ENCODE measurements around the gene WRAP73. TPM values are rescaled to one million over a fixed set of nuclear protein-coding genes. Genes with fewer than 3 reads are reported as not detected.

WRAP73 gene
- total RNA-seq, 3 donors from 2014 or later (not counting 1 experiment from before 2014, with no cell fraction given): 27.8 to 35.4 (median 30.1) TPM

DNA sequence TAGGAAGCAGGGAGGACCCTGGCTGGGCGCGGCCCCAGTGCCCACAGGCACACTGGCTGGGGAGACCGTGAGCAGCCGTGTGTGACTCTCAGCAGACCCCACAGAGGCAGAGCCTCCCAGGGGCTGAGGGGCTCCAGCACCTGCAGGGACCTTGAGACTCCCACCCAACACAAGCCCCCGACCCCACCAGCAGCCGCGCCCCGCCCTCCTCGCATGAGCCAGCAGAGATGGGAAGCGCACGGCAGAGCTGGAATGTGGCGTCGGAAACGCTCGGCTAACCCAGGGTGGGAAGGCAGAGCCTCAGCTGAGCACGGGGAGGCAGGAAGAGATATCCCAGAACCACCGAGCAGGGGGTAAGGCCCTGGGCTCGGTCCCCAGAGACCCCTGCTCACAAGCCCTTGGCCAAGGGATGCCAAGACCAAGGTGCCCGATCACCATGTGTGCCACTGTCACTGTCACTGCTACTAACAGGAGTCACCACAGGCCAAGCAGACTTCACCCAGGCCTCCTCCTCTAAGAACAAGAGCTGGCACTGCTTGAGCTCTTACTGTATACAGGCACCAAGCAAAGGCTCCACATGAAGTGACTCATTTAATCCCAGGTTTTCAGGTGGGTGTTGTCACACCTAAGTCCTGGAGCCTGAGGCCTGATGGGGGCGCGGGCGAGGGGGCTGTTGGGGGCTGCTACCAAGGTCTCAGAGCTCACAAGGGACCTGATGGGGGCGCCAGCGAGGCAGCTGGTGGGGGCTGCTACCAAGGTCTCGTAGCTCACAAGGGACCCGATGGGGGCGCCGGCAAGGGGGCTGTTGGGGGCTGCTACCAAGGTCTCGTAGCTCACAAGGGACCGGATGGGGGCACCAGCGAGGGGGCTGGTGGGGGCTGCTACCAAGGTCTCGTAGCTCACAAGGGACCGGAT, 58.7 kb downstream of the WRAP73 start:
- 94% methylated on average over 31 of the region's 33 CpGs for WGBS (ENCODE audit: insufficient coverage)
- intact Hi-C loops (cut with micrococcal nuclease): no loop called here
- H3K9me3 ChIP-seq (ENCODE audit: control insufficient read depth, insufficient read depth, low read length): no peaks in the 10 kb centered on the region
- no peaks in the 10 kb centered on the region for H3K4me1 ChIP-seq (ENCODE audit: control insufficient read depth, insufficient read depth, low read length)
- Mint-ChIP-seq H3K27ac (no peak overlapping the region), H3K4me1 (peaks cover 0 to 25% of the 10 kb centered on the region in 2 donors), H3K9me3 (no peaks in the 10 kb centered on the region), H3K4me3 (no peak overlapping the region), H3K27me3 (ENCODE audit: low read depth in 2 of 2) (no peaks in the 10 kb centered on the region), H3K36me3 (no peaks in the 10 kb centered on the region)
- H3K27ac ChIP-seq (ENCODE audit: low read length): no peak overlapping the region
- ATAC-seq: no peak
- no peaks in the 10 kb centered on the region for H3K36me3 ChIP-seq (ENCODE audit: control insufficient read depth, insufficient read depth, low read length)
- DNase-seq: no peak
- TF ChIP-seq, protein P1, sequence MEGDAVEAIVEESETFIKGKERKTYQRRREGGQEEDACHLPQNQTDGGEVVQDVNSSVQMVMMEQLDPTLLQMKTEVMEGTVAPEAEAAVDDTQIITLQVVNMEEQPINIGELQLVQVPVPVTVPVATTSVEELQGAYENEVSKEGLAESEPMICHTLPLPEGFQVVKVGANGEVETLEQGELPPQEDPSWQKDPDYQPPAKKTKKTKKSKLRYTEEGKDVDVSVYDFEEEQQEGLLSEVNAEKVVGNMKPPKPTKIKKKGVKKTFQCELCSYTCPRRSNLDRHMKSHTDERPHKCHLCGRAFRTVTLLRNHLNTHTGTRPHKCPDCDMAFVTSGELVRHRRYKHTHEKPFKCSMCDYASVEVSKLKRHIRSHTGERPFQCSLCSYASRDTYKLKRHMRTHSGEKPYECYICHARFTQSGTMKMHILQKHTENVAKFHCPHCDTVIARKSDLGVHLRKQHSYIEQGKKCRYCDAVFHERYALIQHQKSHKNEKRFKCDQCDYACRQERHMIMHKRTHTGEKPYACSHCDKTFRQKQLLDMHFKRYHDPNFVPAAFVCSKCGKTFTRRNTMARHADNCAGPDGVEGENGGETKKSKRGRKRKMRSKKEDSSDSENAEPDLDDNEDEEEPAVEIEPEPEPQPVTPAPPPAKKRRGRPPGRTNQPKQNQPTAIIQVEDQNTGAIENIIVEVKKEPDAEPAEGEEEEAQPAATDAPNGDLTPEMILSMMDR (IDR thresholded peaks at IDR 0.05): no peak
- H3K4me3 ChIP-seq (ENCODE audit: low read length): no peak overlapping the region
- no peaks in the 10 kb centered on the region for H3K27me3 ChIP-seq (ENCODE audit: control insufficient read depth, insufficient read depth, low read length)

DNA sequence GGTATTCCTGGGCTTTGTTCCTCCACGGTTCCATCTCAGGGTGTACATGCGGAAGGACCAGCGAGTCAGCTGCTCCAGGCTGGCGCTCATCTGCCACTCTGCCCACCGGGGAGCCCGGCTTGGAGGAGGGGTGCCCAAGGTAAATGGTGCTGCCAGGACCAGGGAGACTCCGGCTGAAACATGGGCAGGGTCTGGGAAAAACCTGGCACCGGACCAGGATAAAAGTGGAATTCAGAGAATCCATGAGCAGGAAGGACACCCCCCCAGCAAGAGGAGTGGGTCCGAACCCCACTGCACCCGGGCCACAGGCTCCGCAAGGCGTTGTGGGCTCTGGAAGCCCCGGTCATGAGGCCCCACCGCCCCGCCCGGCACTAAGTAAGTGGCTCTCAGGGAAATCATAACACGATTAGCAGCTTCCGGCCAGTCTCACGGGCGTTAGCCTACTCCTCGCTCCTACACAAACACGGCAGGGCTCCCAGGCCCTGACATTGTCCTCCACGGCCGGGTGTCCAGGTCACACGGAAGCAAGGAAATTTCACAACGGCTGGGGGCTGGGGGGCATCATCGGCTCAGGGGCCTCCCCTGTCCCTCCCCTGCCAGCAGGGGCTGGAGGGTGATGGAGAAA, 59.7 kb downstream of the WRAP73 start:
- Mint-ChIP-seq H3K9me3 (no peaks in the 10 kb centered on the region), H3K27ac (no peak overlapping the region), H3K4me1 (peaks cover 0 to 19% of the 10 kb centered on the region in 2 donors), H3K27me3 (ENCODE audit: low read depth in 2 of 2) (no peaks in the 10 kb centered on the region), H3K36me3 (no peaks in the 10 kb centered on the region), H3K4me3 (no peak overlapping the region)
- no peak overlapping the region for H3K27ac ChIP-seq (ENCODE audit: low read length)
- no peaks in the 10 kb centered on the region for H3K4me1 ChIP-seq (ENCODE audit: control insufficient read depth, insufficient read depth, low read length)
- no peaks in the 10 kb centered on the region for H3K9me3 ChIP-seq (ENCODE audit: control insufficient read depth, insufficient read depth, low read length)
- H3K36me3 ChIP-seq (ENCODE audit: control insufficient read depth, insufficient read depth, low read length): no peaks in the 10 kb centered on the region
- H3K4me3 ChIP-seq (ENCODE audit: low read length): no peak overlapping the region
- 89% methylated on average over 27 of the region's 27 CpGs for WGBS (ENCODE audit: insufficient coverage)
- intact Hi-C loops (cut with micrococcal nuclease): no loop called here
- TF ChIP-seq, protein P1 (IDR thresholded peaks at IDR 0.05): no peak
- ATAC-seq: no peak
- no peak for DNase-seq
- H3K27me3 ChIP-seq (ENCODE audit: control insufficient read depth, insufficient read depth, low read length): no peaks in the 10 kb centered on the region

DNA sequence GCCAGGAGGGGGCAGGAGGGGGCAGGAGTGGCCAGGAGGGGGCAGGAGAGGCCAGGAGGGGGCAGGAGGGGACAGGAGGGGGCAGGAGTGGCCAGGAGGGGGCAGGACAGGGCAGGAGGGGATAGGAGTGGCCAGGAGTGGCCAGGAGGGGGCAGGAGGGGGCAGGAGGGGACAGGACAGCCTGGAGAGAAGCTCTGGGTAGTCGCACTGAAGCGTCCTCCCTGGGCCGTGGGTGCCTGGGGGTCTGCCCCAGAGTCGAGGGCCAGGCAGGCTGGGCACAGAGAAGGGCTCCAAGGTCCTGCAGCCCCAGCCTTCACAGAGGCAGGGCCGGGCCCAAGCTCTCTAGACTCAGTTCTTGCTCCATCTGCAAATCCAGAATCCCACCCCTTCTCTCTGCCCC, 61.5 kb downstream of the WRAP73 start:
- intact Hi-C loops (cut with micrococcal nuclease): loop anchor here (1.0 kb wide), 1 partner anchor 31 kb away; no protein-coding TSS in a partner anchor

More for the DNA sequence above, 61.5 kb downstream of the WRAP73 start:
- Histone ChIP-seq H3K27me3 (ENCODE audit: control insufficient read depth, insufficient read depth, low read length) (no peaks in the 10 kb centered on the region), H3K27ac (ENCODE audit: low read length) (no peak overlapping the region), H3K9me3 (ENCODE audit: control insufficient read depth, insufficient read depth, low read length) (no peaks in the 10 kb centered on the region), H3K36me3 (ENCODE audit: control insufficient read depth, insufficient read depth, low read length) (no peaks in the 10 kb centered on the region), H3K4me3 (ENCODE audit: low read length) (no peak overlapping the region), H3K4me1 (ENCODE audit: control insufficient read depth, insufficient read depth, low read length) (no peaks in the 10 kb centered on the region)
- peaks cover 0 to 14% of the 10 kb centered on the region in 2 donors for H3K4me1 Mint-ChIP-seq
- H3K9me3 Mint-ChIP-seq: no peaks in the 10 kb centered on the region
- DNase-seq: no peak
- peak overlapping the region in 1 of 2 donors; percentile 69 for H3K27ac Mint-ChIP-seq
- 88% methylated on average over 5 of the region's 5 CpGs for WGBS (ENCODE audit: insufficient coverage)
- TF ChIP-seq, protein P1 (IDR thresholded peaks at IDR 0.05): no peak
- no peaks in the 10 kb centered on the region for H3K27me3 Mint-ChIP-seq (ENCODE audit: low read depth in 2 of 2)
- no peaks in the 10 kb centered on the region for H3K36me3 Mint-ChIP-seq
- H3K4me3 Mint-ChIP-seq: no peak overlapping the region
- ATAC-seq: peak in 1 of 3 donors; percentile 44
